ENCODE results near the gene REV3L.

The REV3L gene

GRCh38 chr6:111417181-111417585, 65.8 kb downstream of the REV3L start:
- H3K36me3 ChIP-seq = peaks cover 27% of the 10 kb centered on the region
- no peak for DNase-seq
- H3K4me3 ChIP-seq (ENCODE audit: low read depth, low read length) = no peak overlapping the region
- no peaks in the 10 kb centered on the region for H3K9me3 ChIP-seq (ENCODE audit: severe bottlenecking)
- no peaks in the 10 kb centered on the region for H3K27me3 ChIP-seq (ENCODE audit: insufficient read depth, low read depth, severe bottlenecking)
- TF ChIP-seq, protein P1, sequence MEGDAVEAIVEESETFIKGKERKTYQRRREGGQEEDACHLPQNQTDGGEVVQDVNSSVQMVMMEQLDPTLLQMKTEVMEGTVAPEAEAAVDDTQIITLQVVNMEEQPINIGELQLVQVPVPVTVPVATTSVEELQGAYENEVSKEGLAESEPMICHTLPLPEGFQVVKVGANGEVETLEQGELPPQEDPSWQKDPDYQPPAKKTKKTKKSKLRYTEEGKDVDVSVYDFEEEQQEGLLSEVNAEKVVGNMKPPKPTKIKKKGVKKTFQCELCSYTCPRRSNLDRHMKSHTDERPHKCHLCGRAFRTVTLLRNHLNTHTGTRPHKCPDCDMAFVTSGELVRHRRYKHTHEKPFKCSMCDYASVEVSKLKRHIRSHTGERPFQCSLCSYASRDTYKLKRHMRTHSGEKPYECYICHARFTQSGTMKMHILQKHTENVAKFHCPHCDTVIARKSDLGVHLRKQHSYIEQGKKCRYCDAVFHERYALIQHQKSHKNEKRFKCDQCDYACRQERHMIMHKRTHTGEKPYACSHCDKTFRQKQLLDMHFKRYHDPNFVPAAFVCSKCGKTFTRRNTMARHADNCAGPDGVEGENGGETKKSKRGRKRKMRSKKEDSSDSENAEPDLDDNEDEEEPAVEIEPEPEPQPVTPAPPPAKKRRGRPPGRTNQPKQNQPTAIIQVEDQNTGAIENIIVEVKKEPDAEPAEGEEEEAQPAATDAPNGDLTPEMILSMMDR (IDR thresholded peaks at IDR 0.05; ENCODE audit: low read depth, low read length) = no peak
- H3K27ac ChIP-seq = no peak overlapping the region

DNA sequence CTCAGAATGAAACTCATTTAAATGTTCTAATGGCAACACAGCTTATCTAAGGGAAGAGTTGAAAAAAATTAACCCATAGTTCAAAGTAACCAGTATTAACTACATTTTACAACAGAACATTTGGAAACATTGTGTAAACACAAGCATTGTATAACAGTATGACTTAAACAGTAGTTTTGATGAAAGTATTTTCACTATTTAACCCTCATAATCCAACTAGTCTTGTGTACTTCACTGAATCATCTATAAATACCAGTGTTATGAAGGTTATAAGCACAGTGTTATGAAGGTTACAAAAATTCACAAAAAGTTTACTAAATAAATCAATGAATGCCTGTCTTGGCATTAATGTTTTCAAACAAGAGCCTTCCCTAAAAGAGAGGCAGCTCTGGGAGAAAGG, 66.5 kb downstream of the REV3L start:
- Histone ChIP-seq H3K9me3 (ENCODE audit: severe bottlenecking) (no peaks in the 10 kb centered on the region), H3K27ac (no peak overlapping the region), H3K4me3 (ENCODE audit: low read depth, low read length) (no peak overlapping the region), H3K27me3 (ENCODE audit: insufficient read depth, low read depth, severe bottlenecking) (no peaks in the 10 kb centered on the region), H3K36me3 (peaks cover 32% of the 10 kb centered on the region)
- TF ChIP-seq, protein P1 (IDR thresholded peaks at IDR 0.05; ENCODE audit: low read depth, low read length) = no peak
- DNase-seq = no peak

DNA sequence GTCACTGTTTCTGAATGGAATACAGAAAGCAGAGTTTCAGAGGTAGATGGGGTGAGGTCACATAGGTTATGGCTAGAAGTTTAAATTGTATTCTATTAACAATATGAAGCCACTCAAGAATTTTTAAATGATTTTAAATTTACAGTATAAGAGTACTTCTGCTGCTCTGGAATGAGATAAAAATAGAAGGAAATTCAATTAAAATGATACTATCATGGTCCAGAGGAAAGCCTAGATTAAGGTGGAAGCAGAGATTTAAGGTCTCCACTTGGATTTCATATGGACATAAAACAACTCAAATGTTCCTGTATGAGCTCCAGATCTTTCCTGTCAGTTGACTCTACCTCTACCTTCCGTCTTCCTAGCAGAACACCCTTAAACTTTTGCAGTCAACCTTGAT, 68.6 kb downstream of the REV3L start:
- Histone ChIP-seq H3K4me3 (ENCODE audit: low read depth, low read length) (no peak overlapping the region), H3K9me3 (ENCODE audit: severe bottlenecking) (no peaks in the 10 kb centered on the region), H3K36me3 (peaks cover 40% of the 10 kb centered on the region), H3K27me3 (ENCODE audit: insufficient read depth, low read depth, severe bottlenecking) (no peaks in the 10 kb centered on the region), H3K27ac (no peak overlapping the region)
- DNase-seq = no peak
- TF ChIP-seq, protein P1 (IDR thresholded peaks at IDR 0.05; ENCODE audit: low read depth, low read length) = no peak

GRCh38 chr6:111411978-111412566, 70.9 kb downstream of the REV3L start:
- DNase-seq = no peak
- Histone ChIP-seq H3K27ac (no peak overlapping the region), H3K36me3 (peaks cover 50% of the 10 kb centered on the region), H3K9me3 (ENCODE audit: severe bottlenecking) (no peaks in the 10 kb centered on the region), H3K27me3 (ENCODE audit: insufficient read depth, low read depth, severe bottlenecking) (no peaks in the 10 kb centered on the region), H3K4me3 (ENCODE audit: low read depth, low read length) (no peak overlapping the region)
- TF ChIP-seq, protein P1 (IDR thresholded peaks at IDR 0.05; ENCODE audit: low read depth, low read length) = no peak

GRCh38 chr6:111411046-111411445, 72.0 kb downstream of the REV3L start:
- no peaks in the 10 kb centered on the region for H3K9me3 ChIP-seq (ENCODE audit: severe bottlenecking)
- TF ChIP-seq, protein P1 (IDR thresholded peaks at IDR 0.05; ENCODE audit: low read depth, low read length) = no peak
- DNase-seq = no peak
- no peak overlapping the region for H3K27ac ChIP-seq
- no peaks in the 10 kb centered on the region for H3K27me3 ChIP-seq (ENCODE audit: insufficient read depth, low read depth, severe bottlenecking)
- peaks cover 47% of the 10 kb centered on the region for H3K36me3 ChIP-seq
- H3K4me3 ChIP-seq (ENCODE audit: low read depth, low read length) = no peak overlapping the region

- Histone ChIP-seq H3K27me3 (ENCODE audit: insufficient read depth, low read depth, severe bottlenecking) (no peaks in the 10 kb centered on the region), H3K9me3 (ENCODE audit: severe bottlenecking) (no peaks in the 10 kb centered on the region), H3K27ac (no peak overlapping the region), H3K36me3 (peaks cover 41% of the 10 kb centered on the region), H3K4me3 (ENCODE audit: low read depth, low read length) (no peak overlapping the region)
- no peak for DNase-seq
- TF ChIP-seq, protein P1 (IDR thresholded peaks at IDR 0.05; ENCODE audit: low read depth, low read length) = no peak
Measured at GRCh38 chr6:111410371-111410770, 72.6 kb downstream of the REV3L start.
